ENCODE data around the gene NAA80. TPM values are rescaled to one million over a fixed set of nuclear protein-coding genes. Genes with fewer than 3 reads are reported as not detected.
"Not testable (repeated sequence)": the region's sequence is repeated elsewhere in the genome, so short reads cannot be mapped to it uniquely, and the experiment has no call there.

NAA80 gene
- total RNA-seq, 1 experiment from 2014 or later = 16.1 TPM

GRCh38 chr3:50290161-50290641 lies 9.0 kb downstream of the NAA80 start:
- no peak for DNase-seq (ENCODE audit: low read depth)

GRCh38 chr3:50289130-50289529 lies 10.1 kb downstream of the NAA80 start:
- DNase-seq (ENCODE audit: low read depth) = no peak

GRCh38 chr3:50288387-50289007 lies 10.7 kb downstream of the NAA80 start:
- DNase-seq (ENCODE audit: low read depth) = no peak

- DNase-seq (ENCODE audit: low read depth) = no peak
Measured at GRCh38 chr3:50287262-50287661, 11.9 kb downstream of the NAA80 start.

- DNase-seq (ENCODE audit: low read depth) = no peak
Measured at GRCh38 chr3:50286322-50287227, 12.6 kb downstream of the NAA80 start.

GRCh38 chr3:50284121-50284520 lies 15.1 kb downstream of the NAA80 start:
- not testable (repeated sequence) for DNase-seq (ENCODE audit: low read depth)

GRCh38 chr3:50279255-50280016 lies 19.8 kb downstream of the NAA80 start:
- no peak for DNase-seq (ENCODE audit: low read depth)

GRCh38 chr3:50278880-50279224 lies 20.4 kb downstream of the NAA80 start, which contains the start of gene LSMEM2:
Gene LSMEM2 (plus strand): TSS chr3:50279087. CDS start chr3:50279114, 27 bp downstream.
- DNase-seq (ENCODE audit: low read depth) = no peak

- no peak for DNase-seq (ENCODE audit: low read depth)
Measured at GRCh38 chr3:50278123-50278879, 20.9 kb downstream of the NAA80 start.

GRCh38 chr3:50276762-50277101 lies 22.5 kb downstream of the NAA80 start:
- no peak for DNase-seq (ENCODE audit: low read depth)

- no peak for DNase-seq (ENCODE audit: low read depth)
Measured at GRCh38 chr3:50275996-50276761, 23.0 kb downstream of the NAA80 start.

- DNase-seq (ENCODE audit: low read depth) = no peak
Measured at GRCh38 chr3:50275141-50275995, 23.8 kb downstream of the NAA80 start.

GRCh38 chr3:50274371-50275104 lies 24.7 kb downstream of the NAA80 start:
- DNase-seq (ENCODE audit: low read depth) = peak; percentile 45

- DNase-seq (ENCODE audit: low read depth) = no peak
Measured at GRCh38 chr3:50273689-50274065, 25.5 kb downstream of the NAA80 start.

- peak; percentile 70 for DNase-seq (ENCODE audit: low read depth)
Measured at GRCh38 chr3:50272911-50273688, 26.1 kb downstream of the NAA80 start.

- not testable (repeated sequence) for DNase-seq (ENCODE audit: low read depth)
Measured at GRCh38 chr3:50272538-50272910, 26.7 kb downstream of the NAA80 start.

GRCh38 chr3:50271314-50271936 lies 27.8 kb downstream of the NAA80 start:
- no peak for DNase-seq (ENCODE audit: low read depth)
